Ishikawa (cell line): ENCODE data around the gene LDLRAP1.

Experiments
- CEBPB ChIP-seq: IDR thresholded peaks from 2 replicates; pipeline ENCODE4 v1.6.1; 2012
- CREB1 ChIP-seq: IDR thresholded peaks from 2 replicates; pipeline ENCODE4 v1.6.1; 2012; ENCODE audit warnings: low read depth
- EGR1 ChIP-seq: IDR thresholded peaks from 2 replicates; pipeline ENCODE4 v1.6.1; 2012
- EP300 ChIP-seq: IDR thresholded peaks from 2 replicates; pipeline ENCODE4 v1.6.1; 2012; ENCODE audit warnings: borderline replicate concordance
- FOXM1 ChIP-seq: IDR thresholded peaks from 2 replicates; pipeline ENCODE4 v1.6.1; 2012; ENCODE audit warnings: low read depth, borderline replicate concordance
- NFIC ChIP-seq: IDR thresholded peaks from 2 replicates; pipeline ENCODE4 v1.6.1; 2012
- RAD21 ChIP-seq: IDR thresholded peaks from 2 replicates; pipeline ENCODE4 v1.6.1; 2012; ENCODE audit warnings: low read depth
- TAF1 ChIP-seq: IDR thresholded peaks from 2 replicates; pipeline ENCODE4 v1.6.1; 2012; ENCODE audit warnings: low read depth, mild to moderate bottlenecking
- TCF12 ChIP-seq: IDR thresholded peaks from 2 replicates; pipeline ENCODE4 v1.6.1; 2012; ENCODE audit warnings: low read depth
- TEAD4 ChIP-seq: IDR thresholded peaks from 2 replicates; pipeline ENCODE4 v1.6.1; 2012
- YY1 ChIP-seq: IDR thresholded peaks from 2 replicates; pipeline ENCODE4 v1.6.1; 2012; ENCODE audit warnings: low read depth
- ZBTB7A ChIP-seq: IDR thresholded peaks from 2 replicates; pipeline ENCODE4 v1.6.1; 2012; ENCODE audit warnings: low read depth
- TF ChIP-seq, protein P1 (sequence below): IDR thresholded peaks from 2 replicates; pipeline ENCODE4 v1.6.1; 2012; ENCODE audit warnings: low read depth, mild to moderate bottlenecking
- TF ChIP-seq, protein P2 (sequence below): IDR thresholded peaks from 2 replicates; pipeline ENCODE4 v1.6.1; 2012
- TF ChIP-seq, protein P3 (sequence below): IDR thresholded peaks from 2 replicates; pipeline ENCODE4 v1.6.1; 2012

Gene LDLRAP1

DNA sequence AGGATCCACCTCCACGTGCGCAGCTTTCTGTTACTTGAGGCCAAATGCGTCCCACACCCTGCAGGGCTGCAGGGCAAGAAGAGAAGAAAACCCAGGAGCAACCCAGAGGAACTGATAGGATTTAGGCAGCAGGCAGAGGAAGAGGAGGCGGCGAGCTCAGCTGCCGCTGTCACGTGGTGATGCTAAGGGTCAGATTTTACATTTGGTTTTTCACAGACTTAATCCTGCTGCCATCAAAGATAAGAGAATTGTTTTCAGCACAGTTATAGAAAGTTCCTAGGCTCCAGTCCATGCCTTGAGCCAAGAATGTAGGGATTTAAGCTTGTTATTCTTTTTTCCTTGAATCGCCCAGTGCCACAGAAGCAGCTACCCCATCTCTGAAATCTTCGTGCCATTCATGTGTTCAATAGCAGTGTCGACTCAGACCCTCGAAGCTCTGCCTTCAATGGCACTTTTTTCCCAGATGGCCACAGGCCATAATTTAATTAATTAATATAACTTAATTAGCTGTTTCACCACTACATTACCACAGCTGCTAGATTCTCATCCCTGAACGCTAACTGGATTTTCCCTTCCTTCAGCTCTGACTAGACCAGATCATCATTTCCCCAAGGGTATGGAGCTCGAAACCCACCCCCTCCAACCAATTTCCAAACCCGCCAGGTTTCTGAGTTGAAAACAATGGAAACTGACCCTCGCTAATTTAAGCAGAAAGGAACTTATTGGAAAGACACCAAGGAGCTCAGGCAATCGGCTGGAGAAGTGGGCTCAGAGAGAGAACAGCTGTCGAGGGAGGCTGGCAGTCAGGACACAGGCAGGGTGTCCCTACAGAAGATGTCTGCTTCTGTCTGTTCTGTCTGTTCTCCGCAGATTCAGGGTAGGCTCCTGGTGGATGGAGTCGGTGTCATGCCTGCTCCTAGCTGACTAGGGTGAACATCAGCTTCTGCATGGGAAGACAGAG lies 36.2 kb downstream of the LDLRAP1 start:
- TF ChIP-seq TAF1 = no peak
- no peak for TF ChIP-seq CEBPB
- no peak for TF ChIP-seq CREB1
- no peak for TF ChIP-seq RAD21
- no peak for TF ChIP-seq TCF12
- no peak for TF ChIP-seq FOXM1

DNA sequence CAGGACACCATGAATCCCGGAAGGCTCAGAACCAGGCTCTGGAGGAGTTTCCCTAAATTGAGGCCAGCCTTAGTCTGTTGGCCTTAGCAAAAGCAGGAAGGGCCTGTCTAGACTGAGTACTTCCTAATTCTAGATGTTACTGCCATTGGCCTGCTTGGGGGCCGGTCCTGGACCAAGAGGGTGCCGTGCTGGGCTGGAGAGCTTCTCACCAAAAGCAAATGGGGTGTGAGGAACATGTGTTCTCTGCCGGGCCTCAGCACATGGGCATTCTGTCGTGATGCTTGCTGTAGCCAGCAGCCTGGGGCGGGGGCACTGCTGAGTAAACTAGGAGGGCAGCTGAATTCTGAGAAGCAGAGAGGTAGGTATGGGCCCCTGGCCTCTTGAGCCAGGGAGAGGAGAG lies 37.5 kb downstream of the LDLRAP1 start:
- TF ChIP-seq ZBTB7A = no peak
- TF ChIP-seq EP300 = no peak
- no peak for TF ChIP-seq TEAD4
- TF ChIP-seq, protein P1, sequence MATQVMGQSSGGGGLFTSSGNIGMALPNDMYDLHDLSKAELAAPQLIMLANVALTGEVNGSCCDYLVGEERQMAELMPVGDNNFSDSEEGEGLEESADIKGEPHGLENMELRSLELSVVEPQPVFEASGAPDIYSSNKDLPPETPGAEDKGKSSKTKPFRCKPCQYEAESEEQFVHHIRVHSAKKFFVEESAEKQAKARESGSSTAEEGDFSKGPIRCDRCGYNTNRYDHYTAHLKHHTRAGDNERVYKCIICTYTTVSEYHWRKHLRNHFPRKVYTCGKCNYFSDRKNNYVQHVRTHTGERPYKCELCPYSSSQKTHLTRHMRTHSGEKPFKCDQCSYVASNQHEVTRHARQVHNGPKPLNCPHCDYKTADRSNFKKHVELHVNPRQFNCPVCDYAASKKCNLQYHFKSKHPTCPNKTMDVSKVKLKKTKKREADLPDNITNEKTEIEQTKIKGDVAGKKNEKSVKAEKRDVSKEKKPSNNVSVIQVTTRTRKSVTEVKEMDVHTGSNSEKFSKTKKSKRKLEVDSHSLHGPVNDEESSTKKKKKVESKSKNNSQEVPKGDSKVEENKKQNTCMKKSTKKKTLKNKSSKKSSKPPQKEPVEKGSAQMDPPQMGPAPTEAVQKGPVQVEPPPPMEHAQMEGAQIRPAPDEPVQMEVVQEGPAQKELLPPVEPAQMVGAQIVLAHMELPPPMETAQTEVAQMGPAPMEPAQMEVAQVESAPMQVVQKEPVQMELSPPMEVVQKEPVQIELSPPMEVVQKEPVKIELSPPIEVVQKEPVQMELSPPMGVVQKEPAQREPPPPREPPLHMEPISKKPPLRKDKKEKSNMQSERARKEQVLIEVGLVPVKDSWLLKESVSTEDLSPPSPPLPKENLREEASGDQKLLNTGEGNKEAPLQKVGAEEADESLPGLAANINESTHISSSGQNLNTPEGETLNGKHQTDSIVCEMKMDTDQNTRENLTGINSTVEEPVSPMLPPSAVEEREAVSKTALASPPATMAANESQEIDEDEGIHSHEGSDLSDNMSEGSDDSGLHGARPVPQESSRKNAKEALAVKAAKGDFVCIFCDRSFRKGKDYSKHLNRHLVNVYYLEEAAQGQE = no peak
- TF ChIP-seq, protein P2, sequence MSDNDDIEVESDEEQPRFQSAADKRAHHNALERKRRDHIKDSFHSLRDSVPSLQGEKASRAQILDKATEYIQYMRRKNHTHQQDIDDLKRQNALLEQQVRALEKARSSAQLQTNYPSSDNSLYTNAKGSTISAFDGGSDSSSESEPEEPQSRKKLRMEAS = no peak
- TF ChIP-seq YY1 = no peak
- no peak for TF ChIP-seq CEBPB
- TF ChIP-seq TCF12 = no peak
- no peak for TF ChIP-seq RAD21
- TF ChIP-seq, protein P3, sequence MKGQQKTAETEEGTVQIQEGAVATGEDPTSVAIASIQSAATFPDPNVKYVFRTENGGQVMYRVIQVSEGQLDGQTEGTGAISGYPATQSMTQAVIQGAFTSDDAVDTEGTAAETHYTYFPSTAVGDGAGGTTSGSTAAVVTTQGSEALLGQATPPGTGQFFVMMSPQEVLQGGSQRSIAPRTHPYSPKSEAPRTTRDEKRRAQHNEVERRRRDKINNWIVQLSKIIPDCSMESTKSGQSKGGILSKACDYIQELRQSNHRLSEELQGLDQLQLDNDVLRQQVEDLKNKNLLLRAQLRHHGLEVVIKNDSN = no peak
- no peak for TF ChIP-seq FOXM1
- no peak for TF ChIP-seq TAF1
- no peak for TF ChIP-seq CREB1

DNA sequence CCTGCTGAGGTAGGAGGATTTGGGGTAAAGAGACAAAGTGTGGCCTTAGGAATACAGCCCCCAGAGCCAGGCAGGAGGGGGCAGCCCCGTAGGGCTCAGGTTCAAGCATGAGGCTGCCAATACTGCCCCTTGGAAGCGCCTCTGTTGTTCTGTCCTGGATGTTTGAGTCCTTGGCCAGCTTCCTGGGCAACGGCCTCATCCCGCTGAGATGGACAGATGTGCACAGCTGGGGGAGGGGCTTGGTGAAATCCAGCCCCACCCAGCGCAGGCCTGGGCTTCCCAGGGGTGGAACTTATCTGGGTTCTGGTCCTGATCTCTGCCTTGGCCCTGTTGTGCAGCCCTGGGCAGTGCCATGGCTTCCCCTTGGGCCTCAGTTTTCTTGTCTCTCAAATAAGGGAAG lies 38.4 kb downstream of the LDLRAP1 start:
- TF ChIP-seq EGR1 (no peak), RAD21 (no peak)

DNA sequence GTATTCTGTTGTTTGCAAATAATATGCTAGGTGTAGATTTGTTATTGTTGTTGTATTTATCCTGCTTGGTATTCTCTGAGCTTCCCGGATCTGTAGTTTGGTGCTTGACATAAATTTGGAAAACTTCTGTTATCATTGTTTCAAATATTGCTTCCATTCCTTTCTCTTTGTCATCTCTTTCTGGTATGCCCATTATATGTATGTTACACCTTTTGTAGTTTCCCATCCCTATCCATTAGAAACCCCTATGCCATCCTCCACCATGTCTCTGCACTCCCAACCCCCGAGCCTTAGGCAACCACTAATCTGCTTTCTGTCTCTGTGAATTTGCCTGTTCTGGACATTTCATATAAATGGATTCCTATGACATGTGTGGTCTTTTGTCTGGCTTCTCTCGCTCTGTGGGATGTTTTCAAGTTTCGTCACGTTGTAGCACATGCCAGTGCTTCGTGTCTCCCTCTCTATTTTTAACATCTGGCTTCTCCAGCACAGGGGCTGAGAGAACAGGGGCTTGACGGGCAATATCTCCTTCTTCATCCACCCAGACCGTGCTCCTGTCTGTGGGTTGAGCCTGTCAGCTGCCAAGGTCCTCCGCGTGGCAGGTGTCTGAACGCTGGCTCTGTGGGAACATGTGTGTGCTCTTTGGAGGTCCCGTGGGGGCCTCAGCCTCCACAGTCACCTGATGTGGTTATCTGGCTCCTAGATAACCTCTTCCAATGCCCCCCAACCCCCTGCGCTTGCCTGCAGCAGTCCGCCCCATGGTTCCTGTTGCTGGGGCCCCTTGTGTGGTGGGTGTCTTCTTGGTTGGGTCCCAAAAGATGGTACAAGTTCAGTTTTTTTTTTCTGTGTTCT lies 40.3 kb downstream of the LDLRAP1 start:
- TF ChIP-seq YY1 (no peak), NFIC (no peak), EGR1 (no peak), CREB1 (no peak), CEBPB (no peak), RAD21 (no peak), EP300 (no peak)
- TF ChIP-seq, protein P3 = no peak

DNA sequence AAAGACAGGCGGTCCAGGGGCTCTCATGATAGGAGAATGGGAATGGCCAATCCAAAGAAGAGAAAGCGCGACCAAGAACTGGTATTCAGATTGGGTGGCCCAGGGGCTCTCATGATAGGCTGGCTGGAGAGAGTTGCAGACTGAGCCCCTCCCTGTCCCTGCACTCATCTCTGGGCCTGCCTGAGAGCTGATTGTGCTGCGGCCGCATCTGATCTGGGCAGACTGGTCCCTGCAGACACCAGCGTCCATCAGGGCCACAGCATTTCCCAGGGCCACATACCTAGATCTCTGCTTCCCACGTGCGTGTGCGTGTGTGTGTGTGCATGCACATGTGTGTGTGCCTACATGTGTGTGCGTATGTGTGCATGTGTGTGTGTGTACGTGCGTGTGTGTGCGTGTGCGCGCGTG lies 42.8 kb downstream of the LDLRAP1 start:
- no peak for TF ChIP-seq EGR1
- TF ChIP-seq, protein P1 = no peak
- TF ChIP-seq, protein P3 = no peak
- no peak for TF ChIP-seq RAD21
- TF ChIP-seq FOXM1 = no peak
- no peak for TF ChIP-seq ZBTB7A
- TF ChIP-seq NFIC = no peak
- TF ChIP-seq CREB1 = no peak
- TF ChIP-seq EP300 = no peak
- no peak for TF ChIP-seq TEAD4
- TF ChIP-seq YY1 = no peak
- no peak for TF ChIP-seq TAF1
- TF ChIP-seq TCF12 = no peak
- TF ChIP-seq CEBPB = no peak
- TF ChIP-seq, protein P2 = no peak
